Measurements from ENCODE around the gene SVEP1.
"Not testable (repeated sequence)": the region's sequence is repeated elsewhere in the genome, so short reads cannot be mapped to it uniquely, and the experiment has no call there.

The SVEP1 gene

DNA sequence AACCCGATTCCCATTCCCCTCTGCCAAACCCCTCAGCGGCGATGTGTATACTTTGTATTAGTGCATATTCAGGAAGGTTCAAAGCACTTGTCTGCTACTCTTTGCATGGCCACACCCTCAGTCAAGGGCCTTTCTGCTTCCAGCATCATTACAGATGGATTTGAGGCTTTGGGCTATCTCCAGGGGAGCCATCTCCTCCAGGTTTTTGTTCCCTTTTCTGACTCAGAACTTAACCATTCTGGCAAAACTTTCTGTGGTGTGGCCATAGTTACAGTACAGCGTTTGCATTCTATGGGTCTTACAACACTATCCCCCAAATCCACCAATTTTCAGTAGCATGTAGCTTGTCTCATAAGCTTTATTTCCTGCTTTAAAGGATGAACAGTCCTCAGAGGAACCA, 36.0 kb upstream of the SVEP1 start:
- DNase-seq (ENCODE audit: low read depth): peak; percentile 47
- no peak overlapping the region for H3K4me3 ChIP-seq (ENCODE audit: low read depth, low read length)
- TF ChIP-seq, protein P1, sequence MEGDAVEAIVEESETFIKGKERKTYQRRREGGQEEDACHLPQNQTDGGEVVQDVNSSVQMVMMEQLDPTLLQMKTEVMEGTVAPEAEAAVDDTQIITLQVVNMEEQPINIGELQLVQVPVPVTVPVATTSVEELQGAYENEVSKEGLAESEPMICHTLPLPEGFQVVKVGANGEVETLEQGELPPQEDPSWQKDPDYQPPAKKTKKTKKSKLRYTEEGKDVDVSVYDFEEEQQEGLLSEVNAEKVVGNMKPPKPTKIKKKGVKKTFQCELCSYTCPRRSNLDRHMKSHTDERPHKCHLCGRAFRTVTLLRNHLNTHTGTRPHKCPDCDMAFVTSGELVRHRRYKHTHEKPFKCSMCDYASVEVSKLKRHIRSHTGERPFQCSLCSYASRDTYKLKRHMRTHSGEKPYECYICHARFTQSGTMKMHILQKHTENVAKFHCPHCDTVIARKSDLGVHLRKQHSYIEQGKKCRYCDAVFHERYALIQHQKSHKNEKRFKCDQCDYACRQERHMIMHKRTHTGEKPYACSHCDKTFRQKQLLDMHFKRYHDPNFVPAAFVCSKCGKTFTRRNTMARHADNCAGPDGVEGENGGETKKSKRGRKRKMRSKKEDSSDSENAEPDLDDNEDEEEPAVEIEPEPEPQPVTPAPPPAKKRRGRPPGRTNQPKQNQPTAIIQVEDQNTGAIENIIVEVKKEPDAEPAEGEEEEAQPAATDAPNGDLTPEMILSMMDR (conservative IDR thresholded peaks at IDR 0.05; ENCODE audit: low read depth, low read length): no peak

DNA sequence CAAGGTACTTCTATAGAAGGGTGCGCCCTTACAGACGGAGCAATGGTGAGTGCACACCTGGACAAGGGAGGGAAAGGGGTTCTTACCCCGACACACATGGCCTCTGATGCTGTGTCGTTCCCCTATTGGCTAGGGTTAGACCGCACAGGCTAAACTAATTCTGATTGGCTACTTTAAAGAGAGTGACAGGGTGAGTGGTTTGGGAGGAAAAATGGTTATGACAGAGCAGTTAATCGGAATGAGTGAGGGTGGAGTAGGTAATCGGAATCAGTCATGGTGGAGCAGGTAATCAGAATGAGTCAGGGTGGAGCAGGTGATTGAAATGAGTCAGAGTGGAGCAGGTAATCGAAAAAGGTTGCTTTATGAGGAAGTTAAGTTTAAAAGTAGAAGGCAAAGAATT, 35.0 kb upstream of the SVEP1 start:
- not testable (repeated sequence) for H3K4me3 ChIP-seq (ENCODE audit: low read depth, low read length); DNase-seq (ENCODE audit: low read depth)

DNA sequence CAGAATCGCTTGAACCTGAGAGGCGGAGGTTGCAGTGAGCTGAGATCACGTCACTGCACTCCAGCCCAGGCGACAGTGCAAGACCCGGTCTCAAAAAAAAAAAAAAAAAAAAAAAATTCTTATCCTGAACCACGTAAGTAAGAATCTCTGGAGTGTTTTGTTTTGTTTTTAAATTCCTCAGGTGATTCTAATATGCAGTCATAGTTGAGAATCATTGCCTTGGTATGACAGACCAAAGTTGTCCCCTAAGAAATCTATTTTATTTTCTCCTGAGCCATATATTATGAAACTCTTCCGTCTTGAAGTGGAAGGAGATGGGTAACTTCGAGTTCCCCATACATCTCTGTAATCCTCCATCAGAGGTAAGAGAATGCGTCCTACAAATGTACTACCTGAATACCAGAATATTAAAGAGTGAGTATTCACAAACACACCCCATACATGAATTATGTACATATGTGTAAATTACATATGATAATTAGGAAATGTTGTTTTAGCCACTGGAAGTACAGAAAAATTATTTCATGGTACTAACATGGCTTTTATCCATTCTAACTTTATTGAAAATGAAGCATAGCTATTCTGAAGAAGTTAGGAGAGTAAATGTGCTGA, 26.7 kb upstream of the SVEP1 start:
- H3K4me3 ChIP-seq (ENCODE audit: low read depth, low read length): no peak overlapping the region
- TF ChIP-seq, protein P1 (conservative IDR thresholded peaks at IDR 0.05; ENCODE audit: low read depth, low read length): no peak
- peak; percentile 43 for DNase-seq (ENCODE audit: low read depth)

DNA sequence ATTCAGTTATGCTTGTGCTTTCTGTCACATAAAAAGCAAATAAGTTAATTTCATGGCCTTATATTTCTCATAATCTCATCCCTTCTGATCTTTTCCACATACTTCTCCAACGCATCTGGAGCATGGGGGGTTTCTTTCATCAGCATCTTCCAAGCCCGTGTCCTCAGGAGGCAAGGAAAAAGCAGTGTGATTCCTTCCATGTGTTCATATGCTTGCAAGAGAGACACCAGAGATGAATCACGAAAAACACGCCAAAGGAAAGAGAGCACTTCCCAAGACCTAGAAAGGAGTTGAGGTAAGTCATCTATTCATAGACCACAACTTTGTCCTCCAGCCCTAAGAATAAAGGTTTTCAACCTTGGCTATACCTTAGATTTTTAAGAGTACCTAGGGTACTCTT, 26.0 kb upstream of the SVEP1 start:
- DNase-seq (ENCODE audit: low read depth): no peak
- TF ChIP-seq, protein P1 (conservative IDR thresholded peaks at IDR 0.05; ENCODE audit: low read depth, low read length): no peak
- no peak overlapping the region for H3K4me3 ChIP-seq (ENCODE audit: low read depth, low read length)

DNA sequence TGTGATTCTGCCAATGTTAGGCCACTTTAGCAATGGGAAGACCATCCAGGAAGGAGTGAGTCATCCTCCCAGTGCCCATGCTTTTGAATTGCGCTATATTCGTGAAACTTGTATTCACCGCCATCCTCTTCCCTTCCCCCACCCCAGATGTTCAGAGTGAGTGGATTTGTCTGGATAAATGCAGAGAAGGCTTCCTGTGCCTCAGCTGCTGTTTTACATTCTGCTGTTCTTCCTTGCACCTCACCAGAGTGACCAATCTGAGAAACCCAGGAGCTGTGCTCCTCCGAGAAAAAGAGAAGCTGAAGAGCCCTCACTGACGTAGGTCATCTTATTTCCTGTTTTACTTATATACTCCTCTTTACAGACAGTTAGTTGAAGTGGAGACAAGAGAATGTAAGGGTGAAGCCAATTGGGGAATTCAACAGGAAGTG, 24.6 kb upstream of the SVEP1 start:
- TF ChIP-seq, protein P1 (conservative IDR thresholded peaks at IDR 0.05; ENCODE audit: low read depth, low read length): no peak
- H3K4me3 ChIP-seq (ENCODE audit: low read depth, low read length): no peak overlapping the region
- DNase-seq (ENCODE audit: low read depth): peak; percentile 57

DNA sequence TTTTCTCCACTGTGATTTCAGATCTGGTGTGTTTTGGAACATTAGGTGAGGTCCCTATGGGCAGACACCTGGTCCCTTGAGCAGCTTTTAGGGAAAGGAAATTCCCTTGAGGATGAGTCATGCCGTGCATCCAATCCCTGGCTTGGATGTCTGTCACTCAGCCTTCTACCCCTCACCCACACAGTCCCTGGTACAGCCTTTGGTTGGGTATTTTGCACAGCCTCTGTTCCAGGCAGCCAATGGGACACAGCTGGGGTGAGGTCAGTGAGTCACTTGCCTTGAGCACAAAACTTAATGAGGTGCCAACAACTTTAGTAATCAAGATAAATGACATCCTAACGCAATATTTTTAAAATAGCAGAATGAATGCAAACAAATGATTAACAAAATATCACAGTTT, 22.7 kb upstream of the SVEP1 start:
- TF ChIP-seq, protein P1 (conservative IDR thresholded peaks at IDR 0.05; ENCODE audit: low read depth, low read length): no peak
- no peak for DNase-seq (ENCODE audit: low read depth)

DNA sequence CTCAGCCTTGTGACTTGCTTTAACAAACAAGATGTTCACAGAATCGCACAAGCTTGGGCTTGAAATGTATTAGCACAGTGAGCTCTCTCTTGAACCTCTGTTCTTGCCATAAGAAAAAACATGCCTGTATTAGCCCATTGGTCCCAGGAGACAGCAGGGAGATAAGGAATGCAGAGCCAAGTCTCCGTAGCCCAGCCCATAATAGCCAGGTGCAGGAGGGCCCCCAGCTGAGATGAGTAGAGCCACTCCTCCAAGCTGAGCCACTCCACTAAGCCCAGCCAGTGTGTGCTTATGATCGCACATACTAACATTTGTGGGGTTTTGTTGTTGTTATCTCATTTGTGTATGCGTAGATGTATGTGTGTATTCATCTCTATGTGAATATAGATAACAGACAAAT, 21.6 kb upstream of the SVEP1 start:
- peak; percentile 44 for DNase-seq (ENCODE audit: low read depth)
- TF ChIP-seq, protein P1 (conservative IDR thresholded peaks at IDR 0.05; ENCODE audit: low read depth, low read length): no peak
- no peak overlapping the region for H3K4me3 ChIP-seq (ENCODE audit: low read depth, low read length)

More for the DNA sequence above, 22.7 kb upstream of the SVEP1 start:
- H3K4me3 ChIP-seq (ENCODE audit: low read depth, low read length): no peak overlapping the region

Measured in choroid plexus epithelial cell (primary cell).